Heart right ventricle (tissue), 16 donors: ENCODE data around the gene GALNTL6. TPM values are rescaled to one million over a fixed set of nuclear protein-coding genes. Genes with fewer than 3 reads are reported as not detected.

Experiments
- ATAC-seq, 8 donors: fragments of 200-7000 bp; cut with Tn5 transposase; one replicate each; pipeline ENCODE4 v1.9.1; 2020; ENCODE audit warnings: mild to moderate bottlenecking in 8 of 8, moderate library complexity in 8 of 8, moderate number of reproducible peaks in 1 of 8
- DNase-seq, 2 donors: peaks; one replicate each; pipeline ENCODE4 v3.0.0-alpha.2; 2020
- H3K27ac ChIP-seq, 10 donors: fragments of 200-600 bp; sonication (generic) in 2 of 10; one replicate each; pipeline versions ENCODE4 v1.5.0 to v1.8.0; 2020 to 2022; ENCODE audit warnings: mild to moderate bottlenecking in 3 of 10
- H3K27me3 ChIP-seq, 7 donors: fragments of 200-600 bp; one replicate each; pipeline ENCODE4 v1.8.0; 2021 to 2022; ENCODE audit warnings: mild to moderate bottlenecking in 2 of 7
- H3K36me3 ChIP-seq, 9 donors: fragments of 200-600 bp; sonication (generic) in 1 of 9; one replicate each; pipeline versions ENCODE4 v1.5.0 to v1.8.0; 2020 to 2022; ENCODE audit warnings: mild to moderate bottlenecking in 2 of 9
- H3K4me1 ChIP-seq, 9 donors: fragments of 200-600 bp; sonication (generic) in 1 of 9; one replicate each; pipeline versions ENCODE4 v1.5.0 to v1.8.0; 2020 to 2022; ENCODE audit warnings: mild to moderate bottlenecking in 4 of 9
- H3K4me3 ChIP-seq, 10 donors: fragments of 200-600 bp; sonication (generic) in 2 of 10; one replicate each; pipeline versions ENCODE4 v1.5.0 to v1.8.0; 2020 to 2022; ENCODE audit warnings: mild to moderate bottlenecking in 7 of 10, moderate library complexity in 2 of 10
- H3K9me3 ChIP-seq, 11 donors: fragments of 200-600 bp in 10 of 11; sonication (generic) in 2 of 11; one replicate each; pipeline versions ENCODE4 v1.5.0 to v1.8.0; 2013 to 2022; ENCODE audit warnings: mild to moderate bottlenecking in 2 of 11, control low read depth in 1 of 11, moderate library complexity in 1 of 11
- WGBS, 2 donors: extraction: QIAGEN DNeasy Blood & Tissue Kit; methylation state at CpG; one replicate each; pipeline ENCODE4 v1.1.7; 2013; ENCODE audit warnings: inconsistent platforms in 1 of 2; 5-methylcytosine and 5-hydroxymethylcytosine counted together
- intact Hi-C, 10 donors: fragments of 100-400 bp; cut with DNase I; formaldehyde crosslinking; loops; one replicate each; pipeline versions ENCODE4 v1.11.1 to v1.14.2; 2022
- polyA plus RNA-seq, 2 donors: library from polyadenylated mRNA; stranded (reverse); fragments of 200-250 nt; gene quantifications; one replicate each; pipeline ENCODE4 v1.2.3, GENCODE V29; 2013
- total RNA-seq, 10 donors: library from RNA; stranded (reverse); fragmentation: NEBNext Ultra II Directional in 3 of 10; extraction: Animal tissue kit (Norgen Biotek cat#: 25700) in 3 of 10; gene quantifications; one replicate each; pipeline versions ENCODE4 v1.2.1 to v1.2.4, GENCODE V29; 2021 to 2023
- TF ChIP-seq, protein P1 (sequence below), 9 donors: fragments of 200-600 bp; sonication (generic) in 2 of 9; IDR thresholded peaks; one replicate each; pipeline versions ENCODE4 v1.5.0 to v1.8.0; 2021 to 2022; ENCODE audit warnings: antibody characterized with exemption in 9 of 9, mild to moderate bottlenecking in 5 of 9, moderate library complexity in 1 of 9
- donor health status: Arrhythmogenic right ventricular cardiomyopathy.
- donor health status: ischemic (EF 13 %, LVEDD 7.1; RV severe dilation, severe dysfunction).
- donor health status: healthy with polysubstance abuse.
- donor health status: DM: no; HTN: yes; CAD: no.
- donor health status: DM: no; HTN: no; CAD: no.
- donor health status: ischemic (EF 25% LVEDD 6.9; RV normal size, moderate dysfunction).
- donor health status: ischemic (EF 25% LVEDD 5.7; RV mildly dilated, moderate dysfunction).
- donor health status: healthy.
- donor health status: DM: yes; HTN: yes; CAD: no.
- donor health status: Ischemic cardiomyopathy.
- donor health status: ischemic (EF 35%, LVEDD 5.7; RV mildly dilated, moderate dysfunction).
- donor health status: nonischemic (EF 11% LVEDD 7.7; RV severe dilation, severe dysfunction).
- donor health status: DM: yes; HTN: yes; CAD: no.
- donor health status: PGD.
- donor health status: ischemic (EF 29% LVEDD 5.4; RV normal size, mild dysfunction).
- donor health status: nonischemic (EF 23%, LVEDD 6.1; RV moderate dilation, normal function).

The GALNTL6 gene
- total and polyA plus RNA-seq, 12 donors, result 0.14 to 2.6 (median 0.49) TPM; not detected in 6

DNA sequence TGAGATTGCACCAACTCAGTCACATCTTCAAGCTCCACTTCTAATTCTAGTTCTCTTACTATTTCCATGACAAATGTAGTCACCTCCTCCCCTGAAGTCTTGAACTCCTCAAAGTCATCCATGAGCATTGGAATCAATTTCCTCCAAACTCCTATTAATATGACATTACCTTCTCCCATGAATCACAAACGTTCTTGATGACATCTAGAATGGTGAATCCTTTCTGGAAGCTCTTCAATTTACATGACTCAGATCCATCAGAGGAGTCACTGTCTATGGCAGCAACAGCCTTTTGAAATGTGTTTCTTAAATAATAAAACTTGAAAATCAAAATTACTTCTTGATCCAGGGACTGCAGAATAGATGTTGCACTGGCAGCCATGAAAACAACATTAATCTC is 34.5 kb downstream of the GALNTL6 start:
- intact Hi-C loops, result loop anchor here in 3 of 10 donors (5.0 to 10.0 kb wide), 2 partner anchors 355 to 357 kb away; no protein-coding TSS in a partner anchor
- WGBS, 2 donors, result 62 to 69% methylated on average over 1 of the region's 1 CpG
- no peak overlapping the region for H3K27ac ChIP-seq
- ATAC-seq, result no peak
- H3K36me3 ChIP-seq, result no peaks in the 10 kb centered on the region
- no peak overlapping the region for H3K4me3 ChIP-seq
- H3K4me1 ChIP-seq, result peaks cover 0 to 7% (median 0%) of the 10 kb centered on the region in 9 donors
- DNase-seq, result no peak
- TF ChIP-seq, protein P1, sequence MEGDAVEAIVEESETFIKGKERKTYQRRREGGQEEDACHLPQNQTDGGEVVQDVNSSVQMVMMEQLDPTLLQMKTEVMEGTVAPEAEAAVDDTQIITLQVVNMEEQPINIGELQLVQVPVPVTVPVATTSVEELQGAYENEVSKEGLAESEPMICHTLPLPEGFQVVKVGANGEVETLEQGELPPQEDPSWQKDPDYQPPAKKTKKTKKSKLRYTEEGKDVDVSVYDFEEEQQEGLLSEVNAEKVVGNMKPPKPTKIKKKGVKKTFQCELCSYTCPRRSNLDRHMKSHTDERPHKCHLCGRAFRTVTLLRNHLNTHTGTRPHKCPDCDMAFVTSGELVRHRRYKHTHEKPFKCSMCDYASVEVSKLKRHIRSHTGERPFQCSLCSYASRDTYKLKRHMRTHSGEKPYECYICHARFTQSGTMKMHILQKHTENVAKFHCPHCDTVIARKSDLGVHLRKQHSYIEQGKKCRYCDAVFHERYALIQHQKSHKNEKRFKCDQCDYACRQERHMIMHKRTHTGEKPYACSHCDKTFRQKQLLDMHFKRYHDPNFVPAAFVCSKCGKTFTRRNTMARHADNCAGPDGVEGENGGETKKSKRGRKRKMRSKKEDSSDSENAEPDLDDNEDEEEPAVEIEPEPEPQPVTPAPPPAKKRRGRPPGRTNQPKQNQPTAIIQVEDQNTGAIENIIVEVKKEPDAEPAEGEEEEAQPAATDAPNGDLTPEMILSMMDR (IDR thresholded peaks at IDR 0.05), result no peak
- no peaks in the 10 kb centered on the region for H3K27me3 ChIP-seq
- H3K9me3 ChIP-seq, result no peaks in the 10 kb centered on the region

DNA sequence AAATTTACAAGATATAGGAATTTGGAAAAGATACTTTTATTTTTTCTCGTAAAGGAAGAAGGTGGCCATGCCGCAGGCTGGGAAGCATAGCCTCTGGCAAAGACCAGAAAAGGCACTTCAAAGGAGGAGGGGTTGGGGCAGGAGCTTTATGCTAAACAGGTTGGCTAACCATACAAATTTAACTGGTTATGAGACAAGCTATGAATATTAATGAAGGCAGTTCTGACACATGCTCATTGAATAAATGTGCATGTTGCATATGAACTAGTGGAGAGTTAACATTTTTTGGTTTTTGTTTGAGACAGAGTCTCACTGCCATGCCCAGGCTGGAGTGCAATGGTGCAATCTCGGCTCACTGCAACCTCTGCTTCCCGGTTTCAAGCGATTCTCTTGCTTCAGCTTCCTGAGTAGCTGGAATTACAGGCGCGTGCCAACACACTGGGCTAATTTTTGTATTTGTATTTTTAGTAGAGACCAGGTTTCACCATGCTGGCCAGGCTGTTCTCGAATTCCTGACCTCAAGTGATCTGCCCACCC is 36.5 kb downstream of the GALNTL6 start:
- no peak overlapping the region for H3K4me3 ChIP-seq
- H3K27me3 ChIP-seq, result no peaks in the 10 kb centered on the region
- TF ChIP-seq, protein P1 (IDR thresholded peaks at IDR 0.05), result no peak
- H3K9me3 ChIP-seq, result no peaks in the 10 kb centered on the region
- WGBS, 2 donors, result 72 to 78% methylated on average over 8 of the region's 8 CpGs
- ATAC-seq, result no peak
- intact Hi-C loops, result loop anchor here in 3 of 10 donors (5.0 to 10.0 kb wide), 2 partner anchors 353 to 355 kb away; no protein-coding TSS in a partner anchor
- H3K36me3 ChIP-seq, result no peaks in the 10 kb centered on the region
- no peak for DNase-seq
- peak overlapping the region in 1 of 10 donors; percentile 3 for H3K27ac ChIP-seq
- H3K4me1 ChIP-seq, result peaks cover 0 to 7% (median 0%) of the 10 kb centered on the region in 9 donors

DNA sequence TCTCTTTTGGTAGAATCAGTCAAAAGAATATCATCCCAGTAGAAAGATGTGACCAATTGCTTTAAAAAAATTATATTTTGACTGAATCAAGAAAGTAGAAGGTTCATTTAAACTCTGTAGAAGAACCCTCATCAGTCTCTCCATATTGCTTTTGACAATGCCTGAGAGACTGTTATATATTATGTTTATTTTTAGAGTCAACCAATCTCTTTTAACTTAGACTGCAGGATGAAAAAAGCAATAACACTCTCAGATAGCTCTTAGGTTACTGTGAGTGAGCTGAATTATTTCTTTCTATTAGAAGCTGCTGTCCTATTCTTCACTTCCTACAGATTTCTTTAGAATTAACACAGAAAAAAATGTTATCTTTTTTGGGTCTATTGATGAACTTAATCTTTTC is 38.1 kb downstream of the GALNTL6 start:
- peak overlapping the region in 1 of 10 donors; percentile 34 for H3K27ac ChIP-seq
- peaks cover 0 to 7% (median 0%) of the 10 kb centered on the region in 9 donors for H3K4me1 ChIP-seq
- H3K9me3 ChIP-seq, result no peaks in the 10 kb centered on the region
- peak in 2 of 8 donors; percentile 49 to 79 for ATAC-seq
- no peak overlapping the region for H3K4me3 ChIP-seq
- TF ChIP-seq, protein P1 (IDR thresholded peaks at IDR 0.05), result no peak
- no peaks in the 10 kb centered on the region for H3K36me3 ChIP-seq
- intact Hi-C loops, result no loop called here
- no peak for DNase-seq
- H3K27me3 ChIP-seq, result no peaks in the 10 kb centered on the region

DNA sequence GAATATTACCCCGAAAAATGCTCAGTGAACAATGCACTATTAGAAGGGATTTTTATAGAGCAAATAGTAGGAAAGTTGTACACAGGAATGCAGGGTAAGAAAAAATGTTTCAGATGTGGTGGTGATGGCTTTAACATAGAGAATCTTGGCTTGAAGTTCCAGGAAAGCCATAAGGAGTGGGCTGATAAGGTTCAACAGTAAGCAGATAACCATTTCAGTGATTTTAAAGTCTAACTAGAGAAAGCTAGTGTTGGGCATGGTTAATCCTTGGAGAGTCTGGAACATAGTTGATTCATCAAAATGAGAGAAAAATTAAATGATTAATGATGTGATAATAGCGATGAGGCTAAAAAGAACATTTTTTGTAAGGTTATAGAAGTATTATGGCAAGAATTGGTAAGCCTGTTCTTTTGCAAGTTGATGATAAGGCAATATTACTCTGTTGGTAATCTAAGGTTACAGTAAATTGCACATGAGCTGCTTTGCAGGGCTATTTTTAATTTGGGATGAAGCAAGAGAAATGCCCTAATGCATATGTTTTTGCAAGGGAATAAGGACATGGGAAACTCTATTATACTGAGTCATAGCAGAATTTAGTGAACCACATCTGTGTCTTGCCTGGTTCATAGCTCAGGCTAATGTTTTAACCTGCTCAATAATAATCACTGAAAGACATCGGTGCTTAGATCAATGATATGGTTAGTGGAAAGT is 44.3 kb downstream of the GALNTL6 start:
- no peak for DNase-seq
- no peaks in the 10 kb centered on the region for H3K27me3 ChIP-seq
- no peaks in the 10 kb centered on the region for H3K4me1 ChIP-seq
- 80 to 83% methylated on average over 3 of the region's 3 CpGs for WGBS, 2 donors
- H3K4me3 ChIP-seq, result no peak overlapping the region
- TF ChIP-seq, protein P1 (IDR thresholded peaks at IDR 0.05), result no peak
- ATAC-seq, result no peak
- intact Hi-C loops, result no loop called here
- no peaks in the 10 kb centered on the region for H3K9me3 ChIP-seq
- no peak overlapping the region for H3K27ac ChIP-seq
- no peaks in the 10 kb centered on the region for H3K36me3 ChIP-seq
